Osteocyte (in vitro differentiated cells): ENCODE data around the gene IQUB. TPM values are rescaled to one million over a fixed set of nuclear protein-coding genes. Genes with fewer than 3 reads are reported as not detected.

Experiments
- DNase-seq: peaks from one replicate; pipeline ENCODE4 v3.0.0; 2021; ENCODE audit warnings: mixed read lengths; ENCODE audit not compliant: unreplicated experiment; ENCODE audit errors: extremely low spot score
- H3K27ac Mint-ChIP-seq: one replicate; pipeline ENCODE4 v1.8.0; 2021; ENCODE audit warnings: mild to moderate bottlenecking, mixed read lengths; ENCODE audit not compliant: unreplicated experiment
- H3K27me3 Mint-ChIP-seq: one replicate; pipeline ENCODE4 v1.8.0; 2021; ENCODE audit warnings: mixed read lengths; ENCODE audit not compliant: unreplicated experiment
- H3K36me3 Mint-ChIP-seq: one replicate; pipeline ENCODE4 v1.8.0; 2021; ENCODE audit warnings: mixed read lengths; ENCODE audit not compliant: unreplicated experiment
- H3K4me1 Mint-ChIP-seq: one replicate; pipeline ENCODE4 v1.8.0; 2021; ENCODE audit warnings: mixed read lengths; ENCODE audit not compliant: unreplicated experiment
- H3K4me3 Mint-ChIP-seq: one replicate; pipeline ENCODE4 v1.8.0; 2021; ENCODE audit warnings: mild to moderate bottlenecking, moderate library complexity, mixed read lengths; ENCODE audit not compliant: unreplicated experiment
- H3K9me3 Mint-ChIP-seq: one replicate; pipeline ENCODE4 v1.8.0; 2021; ENCODE audit warnings: mixed read lengths; ENCODE audit not compliant: unreplicated experiment
- CTCF ChIP-seq: fragments of 200-600 bp; sonication (generic); IDR thresholded peaks from 2 replicates; pipeline ENCODE4 v1.5.0; 2021; ENCODE audit warnings: antibody characterized with exemption, mild to moderate bottlenecking, moderate library complexity
- total RNA-seq: library from RNA; stranded (reverse); gene quantifications from 2 replicates; pipeline ENCODE4 v1.2.1, GENCODE V29; 2021

The IQUB gene
- total RNA-seq, 1 donor from 2014 or later: 0.32 TPM

GRCh38 chr7:123569352-123570010 is 35.1 kb upstream of the IQUB start:
- H3K4me1 Mint-ChIP-seq: peaks cover 7% of the 10 kb centered on the region
- H3K4me3 Mint-ChIP-seq: no peak overlapping the region
- H3K27me3 Mint-ChIP-seq: peaks cover 4% of the 10 kb centered on the region
- TF ChIP-seq CTCF: no peak
- H3K27ac Mint-ChIP-seq: no peak overlapping the region
- no peak for DNase-seq
- H3K36me3 Mint-ChIP-seq: no peaks in the 10 kb centered on the region
- no peaks in the 10 kb centered on the region for H3K9me3 Mint-ChIP-seq

- no peak for TF ChIP-seq CTCF
- Mint-ChIP-seq H3K4me1 (peaks cover 5% of the 10 kb centered on the region), H3K36me3 (no peaks in the 10 kb centered on the region), H3K27me3 (peaks cover 14% of the 10 kb centered on the region), H3K4me3 (no peak overlapping the region), H3K9me3 (no peaks in the 10 kb centered on the region), H3K27ac (no peak overlapping the region)
- no peak for DNase-seq
These were observed 27.7 kb upstream of the IQUB start for GRCh38 chr7:123562121-123562520.

DNA sequence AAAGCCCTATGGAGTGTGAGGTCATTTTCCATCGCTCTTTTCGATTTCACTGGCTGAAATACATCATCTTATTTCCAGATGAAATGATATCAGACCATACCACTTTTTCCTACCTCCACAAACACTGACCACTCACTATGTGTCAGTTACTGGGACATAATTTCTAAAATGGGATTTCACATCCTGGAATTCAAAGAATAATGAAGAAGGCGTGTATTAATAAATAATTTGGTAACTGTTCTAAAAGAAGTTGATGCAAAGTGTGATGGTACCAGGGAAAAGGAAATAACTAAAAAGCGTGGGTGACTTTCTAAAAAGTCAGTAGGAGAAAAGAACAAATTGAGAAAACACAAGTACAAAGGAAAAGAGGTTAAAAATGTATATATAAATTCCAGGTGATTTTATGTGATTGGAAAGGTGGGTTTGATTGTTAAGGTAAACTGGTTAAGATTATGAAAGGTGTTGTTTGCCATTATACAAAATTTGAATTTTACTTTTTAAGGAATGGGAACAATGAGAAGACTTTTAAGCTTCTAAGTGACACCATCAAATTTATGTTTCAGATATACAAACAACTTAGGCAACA is 24.0 kb upstream of the IQUB start:
- no peak for TF ChIP-seq CTCF
- no peak for DNase-seq
- Mint-ChIP-seq H3K27me3 (peaks cover 10% of the 10 kb centered on the region), H3K9me3 (no peaks in the 10 kb centered on the region), H3K27ac (no peak overlapping the region), H3K4me1 (peaks cover 5% of the 10 kb centered on the region), H3K36me3 (no peaks in the 10 kb centered on the region), H3K4me3 (no peak overlapping the region)

- Mint-ChIP-seq H3K36me3 (peaks cover 5% of the 10 kb centered on the region), H3K9me3 (no peaks in the 10 kb centered on the region), H3K27ac (no peak within 1 kb of the TSS), H3K4me3 (no peak within 1 kb of the TSS), H3K27me3 (peaks cover 10% of the 10 kb centered on the region), H3K4me1 (peaks cover 5% of the 10 kb centered on the region)
- no peak for TF ChIP-seq CTCF
- peak; percentile 98 for DNase-seq
These were observed 23.2 kb upstream of the IQUB start, which contains the start of gene NDUFA5 for GRCh38 chr7:123557398-123558288. Gene NDUFA5 (minus strand): TSS chr7:123557818. CDS start chr7:123557795, 23 bp downstream.

- Mint-ChIP-seq H3K9me3 (no peaks in the 10 kb centered on the region), H3K36me3 (peaks cover 8% of the 10 kb centered on the region), H3K4me3 (no peak overlapping the region), H3K27me3 (peaks cover 10% of the 10 kb centered on the region), H3K4me1 (peaks cover 5% of the 10 kb centered on the region), H3K27ac (no peak overlapping the region)
- no peak for TF ChIP-seq CTCF
- no peak for DNase-seq
These were observed 22.6 kb upstream of the IQUB start for GRCh38 chr7:123557016-123557397.
